IPS-NIHi11 (cell line): Measurements from ENCODE around the gene TMX2.

Experiments used
- DNase-seq: peaks from one replicate; pipeline ENCODE4 v3.0.0; 2012; ENCODE audit warnings: mixed read lengths, low spot score

Gene TMX2

GRCh38 chr11:57764972-57765371 is 52.6 kb downstream of the TMX2 start:
- no peak for DNase-seq

GRCh38 chr11:57770793-57771192 is 58.4 kb downstream of the TMX2 start:
- DNase-seq = no peak

GRCh38 chr11:57771365-57771764 is 59.0 kb downstream of the TMX2 start:
- DNase-seq = no peak

GRCh38 chr11:57772562-57772961 is 60.2 kb downstream of the TMX2 start:
- no peak for DNase-seq

GRCh38 chr11:57773026-57773598 is 60.7 kb downstream of the TMX2 start:
- DNase-seq = no peak

GRCh38 chr11:57775491-57775890 is 63.1 kb downstream of the TMX2 start:
- DNase-seq = no peak

- DNase-seq = no peak
Observed at GRCh38 chr11:57776031-57776521, 63.7 kb downstream of the TMX2 start.

- DNase-seq = no peak
Observed at GRCh38 chr11:57776577-57777210, 64.3 kb downstream of the TMX2 start.

GRCh38 chr11:57777969-57778317 is 65.5 kb downstream of the TMX2 start:
- DNase-seq = no peak

GRCh38 chr11:57778318-57779037 is 66.1 kb downstream of the TMX2 start:
- DNase-seq = peak; percentile 80

- DNase-seq = no peak
Observed at GRCh38 chr11:57779276-57779675, 66.9 kb downstream of the TMX2 start.

- peak; percentile 72 for DNase-seq
Observed at GRCh38 chr11:57781529-57781943, 69.1 kb downstream of the TMX2 start.

GRCh38 chr11:57785072-57785471 is 72.7 kb downstream of the TMX2 start:
- no peak for DNase-seq

GRCh38 chr11:57786436-57786835 is 74.0 kb downstream of the TMX2 start:
- DNase-seq = no peak

- no peak for DNase-seq
Observed at GRCh38 chr11:57787006-57787604, 74.7 kb downstream of the TMX2 start.

- DNase-seq = peak; percentile 72
Observed at GRCh38 chr11:57787920-57788702, 75.7 kb downstream of the TMX2 start.

GRCh38 chr11:57788703-57789088 is 76.3 kb downstream of the TMX2 start:
- no peak for DNase-seq
